Left ventricle myocardium inferior (tissue), 1 donor: ENCODE measurements around the gene SYCE3. TPM values are rescaled to one million over a fixed set of nuclear protein-coding genes. Genes with fewer than 3 reads are reported as not detected.

Source experiments
- DNase-seq: peaks from one replicate; pipeline ENCODE4 v3.0.0-alpha.2; 2020
- H3K27ac ChIP-seq: fragments of 200-600 bp; replicated peaks from 2 replicates; pipeline ENCODE4 v1.8.0; 2021
- H3K27me3 ChIP-seq: fragments of 200-600 bp; 2 replicates; pipeline ENCODE4 v1.8.0; 2021; ENCODE audit warnings: low read depth
- H3K36me3 ChIP-seq: fragments of 200-600 bp; 2 replicates; pipeline ENCODE4 v1.8.0; 2021
- H3K4me1 ChIP-seq: fragments of 200-600 bp; 2 replicates; pipeline ENCODE4 v1.8.0; 2021
- H3K4me3 ChIP-seq: fragments of 200-600 bp; 2 replicates; pipeline ENCODE4 v1.8.0; 2021; ENCODE audit warnings: mild to moderate bottlenecking, moderate library complexity
- H3K9me3 ChIP-seq: fragments of 200-600 bp; replicated peaks from 2 replicates; pipeline ENCODE4 v1.8.0; 2021
- intact Hi-C: fragments of 100-400 bp; cut with micrococcal nuclease; formaldehyde crosslinking; loops from one replicate; pipeline ENCODE4 v1.11.0; 2022
- total RNA-seq: library from RNA; stranded (reverse); fragmentation: NEBNext Ultra II Directional; extraction: Animal tissue kit (Norgen Biotek cat#: 25700); gene quantifications from one replicate; pipeline ENCODE4 v1.2.1, GENCODE V29; 2021
- TF ChIP-seq, protein P1 (sequence below): fragments of 200-600 bp; IDR thresholded peaks from 2 replicates; pipeline ENCODE4 v1.8.0; 2021; ENCODE audit warnings: antibody characterized with exemption, mild to moderate bottlenecking, borderline replicate concordance
- donor health status: DM: no; HTN: yes; CAD: no; lungs with severe emphysema.

Gene SYCE3
- total RNA-seq, 1 donor from 2014 or later: not detected

DNA sequence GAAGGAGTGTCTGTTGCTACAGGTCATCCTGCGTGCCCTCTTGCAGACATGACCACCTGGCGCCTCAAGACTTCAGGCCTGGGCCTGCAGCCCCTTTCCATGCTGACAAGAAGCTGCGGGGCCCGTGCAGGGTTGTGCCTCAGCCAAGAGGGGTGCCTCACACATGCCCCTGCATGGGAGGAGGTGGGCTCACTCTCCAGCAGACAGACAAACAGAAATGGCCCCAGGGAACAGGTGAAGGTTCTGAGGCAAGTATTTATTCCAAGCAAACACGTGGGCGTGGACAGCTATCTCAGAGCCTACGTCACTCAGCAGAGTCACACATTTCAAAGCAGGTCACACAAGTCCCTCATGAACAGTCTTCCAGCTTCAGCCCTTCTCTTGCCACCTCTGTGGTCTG lies 5.9 kb upstream of the SYCE3 start:
- intact Hi-C loops: no loop called here
- DNase-seq: no peak

DNA sequence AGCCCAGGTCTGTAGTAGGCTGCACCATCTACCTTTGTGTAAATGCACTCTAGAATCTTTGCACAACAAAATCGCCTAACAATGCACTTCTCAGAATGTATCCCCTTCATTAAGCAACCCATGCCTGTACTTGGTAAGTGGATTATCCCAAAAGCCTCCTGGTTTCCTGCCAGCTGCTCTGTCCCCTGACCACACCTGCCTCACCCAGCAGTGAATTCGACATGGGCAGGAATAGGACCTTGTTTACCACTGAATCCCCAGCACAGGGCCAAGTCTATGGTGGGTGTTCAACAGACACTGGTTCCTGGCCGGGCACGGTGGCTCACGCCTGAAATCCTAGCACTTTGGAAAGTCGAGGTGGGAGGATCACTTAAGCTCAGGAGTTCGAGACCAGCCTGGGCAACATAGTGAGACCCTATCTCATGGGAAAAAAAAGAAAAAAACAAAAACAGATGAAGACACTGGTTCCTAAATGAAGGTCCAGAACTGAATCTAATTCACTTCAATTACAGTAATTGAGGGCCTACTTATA lies 5.1 kb upstream of the SYCE3 start:
- Histone ChIP-seq H3K4me3 (no peak overlapping the region), H3K36me3 (peaks cover 55% of the 10 kb centered on the region), H3K9me3 (no peaks in the 10 kb centered on the region), H3K4me1 (peaks cover 51% of the 10 kb centered on the region), H3K27me3 (no peaks in the 10 kb centered on the region), H3K27ac (no peak overlapping the region)
- intact Hi-C loops: no loop called here
- TF ChIP-seq, protein P1, sequence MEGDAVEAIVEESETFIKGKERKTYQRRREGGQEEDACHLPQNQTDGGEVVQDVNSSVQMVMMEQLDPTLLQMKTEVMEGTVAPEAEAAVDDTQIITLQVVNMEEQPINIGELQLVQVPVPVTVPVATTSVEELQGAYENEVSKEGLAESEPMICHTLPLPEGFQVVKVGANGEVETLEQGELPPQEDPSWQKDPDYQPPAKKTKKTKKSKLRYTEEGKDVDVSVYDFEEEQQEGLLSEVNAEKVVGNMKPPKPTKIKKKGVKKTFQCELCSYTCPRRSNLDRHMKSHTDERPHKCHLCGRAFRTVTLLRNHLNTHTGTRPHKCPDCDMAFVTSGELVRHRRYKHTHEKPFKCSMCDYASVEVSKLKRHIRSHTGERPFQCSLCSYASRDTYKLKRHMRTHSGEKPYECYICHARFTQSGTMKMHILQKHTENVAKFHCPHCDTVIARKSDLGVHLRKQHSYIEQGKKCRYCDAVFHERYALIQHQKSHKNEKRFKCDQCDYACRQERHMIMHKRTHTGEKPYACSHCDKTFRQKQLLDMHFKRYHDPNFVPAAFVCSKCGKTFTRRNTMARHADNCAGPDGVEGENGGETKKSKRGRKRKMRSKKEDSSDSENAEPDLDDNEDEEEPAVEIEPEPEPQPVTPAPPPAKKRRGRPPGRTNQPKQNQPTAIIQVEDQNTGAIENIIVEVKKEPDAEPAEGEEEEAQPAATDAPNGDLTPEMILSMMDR: no peak
- DNase-seq: no peak

More for the DNA sequence above, 5.9 kb upstream of the SYCE3 start:
- H3K27me3 ChIP-seq: no peaks in the 10 kb centered on the region
- H3K4me1 ChIP-seq: peaks cover 47% of the 10 kb centered on the region
- no peaks in the 10 kb centered on the region for H3K9me3 ChIP-seq
- TF ChIP-seq, protein P1: no peak
- no peak overlapping the region for H3K4me3 ChIP-seq
- H3K36me3 ChIP-seq: peaks cover 64% of the 10 kb centered on the region
- H3K27ac ChIP-seq: no peak overlapping the region

DNA sequence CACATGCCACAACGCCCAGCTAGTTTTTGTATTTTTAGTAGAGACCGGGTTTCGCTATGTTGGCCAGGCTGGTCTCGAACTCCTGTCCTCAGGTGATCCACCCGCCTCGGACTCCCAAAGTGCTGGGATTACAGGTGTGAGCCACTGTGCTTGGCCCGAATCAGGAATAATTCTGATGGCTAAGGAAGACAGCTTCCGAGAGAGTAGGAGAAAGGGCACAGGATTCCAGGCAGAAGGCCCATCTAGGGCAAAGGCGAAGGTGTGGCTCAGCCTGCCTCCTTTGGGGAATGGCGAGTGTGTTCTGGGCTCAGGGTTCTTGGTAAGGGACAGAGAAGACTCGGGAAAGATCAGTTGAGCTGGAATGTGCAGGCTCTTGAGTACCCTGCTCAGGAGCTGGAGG lies 1.6 kb upstream of the SYCE3 start:
- H3K9me3 ChIP-seq: no peaks in the 10 kb centered on the region
- H3K27me3 ChIP-seq: no peaks in the 10 kb centered on the region
- TF ChIP-seq, protein P1: no peak
- H3K4me1 ChIP-seq: peaks cover 21% of the 10 kb centered on the region
- peaks cover 21% of the 10 kb centered on the region for H3K36me3 ChIP-seq
- H3K4me3 ChIP-seq: peak overlapping the region; percentile 81
- intact Hi-C loops: no loop called here
- H3K27ac ChIP-seq: peak overlapping the region; percentile 91
- DNase-seq: no peak

DNA sequence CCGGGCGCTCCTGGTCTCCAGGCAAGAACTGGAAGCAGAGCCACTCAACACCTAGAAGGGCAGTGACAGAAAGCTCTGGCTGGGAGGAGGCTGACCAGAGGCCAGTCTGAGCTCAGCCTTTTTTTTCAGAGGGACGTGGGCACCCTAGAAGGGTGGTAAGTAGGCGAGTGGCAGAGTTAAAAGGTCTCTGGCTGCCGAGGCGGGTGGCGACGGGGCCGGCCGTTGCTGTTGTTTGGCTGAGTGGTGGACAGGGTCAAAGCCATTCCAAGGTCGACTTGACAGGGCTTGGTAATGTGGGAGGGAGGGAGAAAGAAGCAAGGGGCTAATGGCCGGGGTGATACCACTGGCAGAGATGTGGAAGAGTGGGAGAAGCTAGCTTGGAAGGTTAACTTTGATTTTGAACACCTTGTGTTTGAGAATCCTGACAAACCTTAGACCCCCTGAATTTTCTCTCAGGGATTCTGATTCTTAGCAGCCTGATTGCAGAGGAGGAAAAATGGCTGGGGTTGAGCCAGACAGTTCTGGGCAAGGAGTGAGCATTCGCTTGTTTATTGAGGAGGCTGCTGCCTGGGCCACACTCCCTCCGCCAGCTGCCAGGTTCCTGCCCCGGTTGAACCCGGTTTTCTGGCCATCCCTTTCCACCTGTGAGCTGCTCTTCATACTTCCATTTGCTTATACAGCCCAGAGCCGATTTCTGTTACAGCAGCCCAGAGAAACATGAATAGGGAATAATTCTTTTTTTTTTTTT lies 868 bp upstream of the SYCE3 start:
- Histone ChIP-seq H3K27ac (peak overlapping the region; percentile 91), H3K9me3 (no peaks in the 10 kb centered on the region), H3K4me1 (peaks cover 18% of the 10 kb centered on the region), H3K27me3 (no peaks in the 10 kb centered on the region), H3K4me3 (peak overlapping the region; percentile 81), H3K36me3 (peaks cover 14% of the 10 kb centered on the region)
- TF ChIP-seq, protein P1: no peak
- no peak for DNase-seq
- intact Hi-C loops: no loop called here

DNA sequence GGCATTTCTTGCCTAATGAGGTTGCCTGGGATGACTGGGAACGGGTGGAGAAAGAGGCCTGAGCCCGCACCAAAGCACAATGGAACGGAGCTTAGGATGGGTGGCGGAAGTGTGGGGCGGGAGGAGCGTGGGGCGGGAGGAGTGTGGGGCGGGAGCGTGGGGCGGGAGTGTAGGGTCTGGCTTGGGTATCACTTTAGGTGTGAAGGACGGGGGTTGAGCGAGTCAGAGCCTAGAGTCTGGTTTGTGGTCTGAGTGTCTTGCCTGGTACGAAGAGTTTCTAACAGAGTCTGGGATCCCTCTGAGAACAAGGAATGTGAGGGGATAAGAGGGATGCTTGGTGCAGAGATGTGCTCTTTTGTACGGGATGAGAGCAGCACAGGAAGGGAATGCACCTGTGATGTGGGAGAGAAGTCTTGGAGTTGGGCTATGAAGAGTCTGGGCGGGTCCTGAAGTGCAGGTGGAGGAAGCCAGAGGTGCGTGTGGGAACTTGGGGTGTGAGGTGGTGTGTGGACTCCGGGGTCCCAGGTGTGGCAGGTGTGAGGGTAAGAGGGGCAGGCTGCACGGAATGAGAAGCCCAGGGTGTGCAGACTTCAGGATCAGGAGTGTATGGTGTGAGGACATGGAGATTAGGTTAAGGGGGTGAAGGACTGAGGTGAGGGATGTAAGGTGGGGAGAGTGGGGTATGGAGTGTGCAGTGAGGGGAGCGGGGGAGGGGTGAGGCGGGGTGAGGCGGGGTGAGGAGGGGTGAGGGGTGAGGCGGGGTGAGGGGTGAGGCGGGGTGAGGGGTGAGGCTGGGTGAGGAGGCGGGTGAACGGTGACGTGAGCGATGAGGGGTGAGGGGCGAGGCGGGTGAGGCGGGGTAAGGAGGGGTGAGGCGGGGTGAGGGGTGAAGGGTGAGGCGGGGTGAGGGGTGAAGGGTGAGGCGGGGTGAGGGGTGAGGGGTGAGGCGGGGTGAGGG lies 1.0 kb downstream of the SYCE3 start:
- DNase-seq: no peak
- Histone ChIP-seq H3K27me3 (no peaks in the 10 kb centered on the region), H3K4me3 (no peak overlapping the region), H3K36me3 (no peaks in the 10 kb centered on the region), H3K9me3 (no peaks in the 10 kb centered on the region), H3K4me1 (peaks cover 18% of the 10 kb centered on the region), H3K27ac (no peak overlapping the region)
- TF ChIP-seq, protein P1: no peak
- intact Hi-C loops: no loop called here
